HG02870 (cell line): ENCODE data around the gene ZNF624.

Experiments used
- ATAC-seq: cut with Tn5 transposase; IDR thresholded peaks from one replicate; pipeline ENCODE4 v1.9.1; 2021; ENCODE audit warnings: mild to moderate bottlenecking, moderate library complexity; ENCODE audit not compliant: unreplicated experiment

ZNF624 gene

GRCh38 chr17:16599537-16599936 lies 54.1 kb downstream of the ZNF624 start:
- no peak for ATAC-seq

- ATAC-seq, result no peak
These were observed 60.1 kb downstream of the ZNF624 start for GRCh38 chr17:16593356-16594102.

DNA sequence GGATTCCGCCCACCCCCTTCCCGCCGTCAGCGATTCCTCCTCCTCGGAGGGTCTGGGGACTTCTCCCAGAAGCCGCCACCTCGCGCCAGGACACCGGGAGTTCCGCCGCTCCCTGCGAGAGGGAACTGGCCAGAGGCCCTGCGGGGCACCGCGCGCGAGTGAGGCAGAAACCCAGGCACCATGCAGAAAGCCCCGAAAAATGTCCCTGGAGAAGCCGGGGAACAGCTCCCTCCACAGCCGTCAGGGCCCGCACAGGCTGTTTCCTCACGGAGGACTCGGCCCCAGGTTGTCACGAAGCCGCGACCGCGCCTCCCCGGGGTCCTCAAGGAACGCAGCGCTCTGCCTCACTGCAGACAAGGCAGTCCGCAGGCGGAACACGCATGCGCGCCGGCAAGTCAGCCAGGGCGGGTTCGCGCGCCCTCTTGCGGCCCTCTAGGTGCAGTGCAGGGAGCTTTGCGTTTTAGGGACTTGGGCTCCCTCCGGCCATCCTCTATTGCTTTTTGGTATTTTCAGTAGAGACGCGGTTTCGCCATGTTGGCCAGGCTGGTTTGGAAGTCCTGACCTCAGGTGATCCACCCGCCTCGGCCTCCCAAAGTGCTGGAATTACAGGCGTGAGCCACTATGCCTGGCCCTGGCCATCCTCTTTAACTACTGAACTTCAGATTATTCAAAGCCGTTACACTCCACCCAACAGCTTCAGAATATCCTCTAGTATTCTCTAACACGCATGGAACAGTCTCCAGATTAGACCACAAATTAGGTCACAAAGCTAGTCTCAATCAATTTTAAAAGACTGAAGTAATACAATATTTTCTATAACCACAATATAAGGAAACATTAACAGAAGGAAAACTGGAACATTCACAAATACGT lies 64.3 kb downstream of the ZNF624 start:
- ATAC-seq, result peak; percentile 69

GRCh38 chr17:16585796-16586195 lies 67.9 kb downstream of the ZNF624 start:
- no peak for ATAC-seq

- ATAC-seq, result peak; percentile 62
These were observed 69.2 kb downstream of the ZNF624 start for GRCh38 chr17:16584273-16584995.

DNA sequence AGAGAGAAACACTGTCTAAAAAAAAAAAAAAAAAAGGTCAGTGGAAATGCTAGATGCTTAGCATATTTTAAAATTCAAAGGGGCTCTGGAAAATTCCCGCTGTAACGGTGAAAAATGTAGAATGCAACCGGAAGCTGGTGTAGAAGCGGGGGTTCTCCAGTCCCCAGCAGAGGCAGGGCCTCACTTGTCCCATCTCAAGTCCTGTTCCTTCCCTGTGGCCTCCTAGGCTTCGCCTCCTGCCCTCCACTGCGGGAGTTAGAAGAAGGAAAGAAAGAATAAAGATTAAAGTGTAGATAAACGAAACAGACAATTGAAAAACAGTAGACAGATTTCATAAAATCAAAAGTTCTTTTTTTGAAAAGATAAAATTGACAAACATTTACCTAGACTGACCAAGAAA lies 69.9 kb downstream of the ZNF624 start:
- no peak for ATAC-seq

- ATAC-seq, result no peak
These were observed 80.2 kb downstream of the ZNF624 start for GRCh38 chr17:16573466-16573865.
